SU-DHL-6 (cell line): ENCODE data around the gene TMEM161A.

Experiments
- H2AFZ ChIP-seq: fragments of 200-600 bp; sonication (generic); 2 replicates; pipeline ENCODE4 v1.6.1; 2014; ENCODE audit warnings: low read depth, mild to moderate bottlenecking, moderate library complexity, mixed read lengths, antibody characterized with exemption, low read length; ENCODE audit not compliant: severe bottlenecking
- H3F3A ChIP-seq: fragments of 200-600 bp; shearing (Covaris generic); 2 replicates; pipeline ENCODE4 v1.6.0; 2016; ENCODE audit warnings: antibody characterized with exemption, mild to moderate bottlenecking; ENCODE audit not compliant: insufficient read depth
- H3K27ac ChIP-seq: fragments of 200-600 bp; sonication (generic); 2 replicates; pipeline ENCODE4 v1.5.1; 2016; ENCODE audit warnings: low read depth, mild to moderate bottlenecking, low read length, moderate library complexity, mixed read lengths
- H3K27me3 ChIP-seq: fragments of 200-600 bp; sonication (generic), shearing (Covaris generic); 2 replicates; pipeline ENCODE4 v1.6.0; 2014; ENCODE audit warnings: mild to moderate bottlenecking, low read length
- H3K36me3 ChIP-seq: fragments of 200-600 bp; sonication (generic); 2 replicates; pipeline ENCODE4 v1.6.1; 2014; ENCODE audit warnings: mild to moderate bottlenecking, low read length, mixed read lengths
- H3K4me2 ChIP-seq: fragments of 300-600, 200-600 bp; shearing (Covaris generic), sonication (generic); 2 replicates; pipeline ENCODE4 v1.6.0; 2014; ENCODE audit warnings: low read length, low read depth, mild to moderate bottlenecking; ENCODE audit not compliant: poor library complexity, severe bottlenecking
- H3K4me3 ChIP-seq: fragments of 200-600 bp; sonication (generic); 2 replicates; pipeline ENCODE4 v1.5.1; 2014; ENCODE audit warnings: antibody characterized with exemption, low read length, mild to moderate bottlenecking, mixed read lengths; ENCODE audit not compliant: insufficient read depth, poor library complexity, severe bottlenecking
- H3K79me2 ChIP-seq: fragments of 200-600 bp; sonication (generic); 2 replicates; pipeline ENCODE4 v1.6.1; 2014; ENCODE audit warnings: mild to moderate bottlenecking, low read length, moderate library complexity; ENCODE audit not compliant: insufficient read depth
- H3K9ac ChIP-seq: fragments of 200-600 bp; sonication (generic); 2 replicates; pipeline ENCODE4 v1.7.0; 2014; ENCODE audit warnings: mild to moderate bottlenecking, low read length
- H3K9me2 ChIP-seq: fragments of 200-600 bp; sonication (generic); replicated peaks from 2 replicates; pipeline ENCODE4 v1.6.1; 2014; ENCODE audit warnings: low read length; ENCODE audit not compliant: insufficient read depth
- H3K9me3 ChIP-seq: fragments of 200-600 bp; sonication (generic); 2 replicates; pipeline ENCODE4 v1.6.1; 2014; ENCODE audit warnings: low read length, mixed read lengths; ENCODE audit not compliant: insufficient read depth
- H4K20me1 ChIP-seq: fragments of 200-600 bp; sonication (generic); 2 replicates; pipeline ENCODE4 v1.6.1; 2014; ENCODE audit warnings: low read depth, mild to moderate bottlenecking, antibody characterized with exemption, low read length, moderate library complexity, mixed read lengths
- CTCF ChIP-seq: fragments of 200-600 bp; sonication (generic); IDR thresholded peaks from one replicate; pipeline ENCODE4 v1.5.1; 2017; ENCODE audit warnings: antibody characterized with exemption, mild to moderate bottlenecking, low read length, moderate library complexity; ENCODE audit not compliant: insufficient read depth, poor library complexity, severe bottlenecking
- EZH2phosphoT487 ChIP-seq: fragments of 200-600 bp; sonication (generic), shearing (Covaris generic); conservative IDR thresholded peaks from 2 replicates; pipeline ENCODE4 v1.6.1; 2018; ENCODE audit warnings: mild to moderate bottlenecking, antibody characterized with exemption, low read length, moderate library complexity, mixed read lengths

The TMEM161A gene

GRCh38 chr19:19098703-19099632, 39.3 kb downstream of the TMEM161A start:
- no peaks in the 10 kb centered on the region for H3K36me3 ChIP-seq
- H3K27ac ChIP-seq: no peak overlapping the region
- H3K4me3 ChIP-seq: no peak overlapping the region
- H3F3A ChIP-seq: no peaks in the 10 kb centered on the region
- TF ChIP-seq CTCF: no peak
- TF ChIP-seq EZH2phosphoT487: no peak
- H3K9me2 ChIP-seq: no peaks in the 10 kb centered on the region
- H3K4me2 ChIP-seq: no peak overlapping the region
- no peak overlapping the region for H2AFZ ChIP-seq
- no peaks in the 10 kb centered on the region for H3K27me3 ChIP-seq
- no peaks in the 10 kb centered on the region for H3K9me3 ChIP-seq
- no peaks in the 10 kb centered on the region for H4K20me1 ChIP-seq
- H3K79me2 ChIP-seq: no peaks in the 10 kb centered on the region
- H3K9ac ChIP-seq: no peak overlapping the region

GRCh38 chr19:19098084-19098702, 40.1 kb downstream of the TMEM161A start:
- TF ChIP-seq EZH2phosphoT487 (no peak), CTCF (no peak)
- Histone ChIP-seq H3F3A (no peaks in the 10 kb centered on the region), H3K27me3 (no peaks in the 10 kb centered on the region), H4K20me1 (no peaks in the 10 kb centered on the region), H3K9me2 (no peaks in the 10 kb centered on the region), H3K27ac (no peak overlapping the region), H3K4me3 (no peak overlapping the region), H3K36me3 (no peaks in the 10 kb centered on the region), H3K79me2 (no peaks in the 10 kb centered on the region), H3K9ac (no peak overlapping the region), H2AFZ (no peak overlapping the region), H3K9me3 (no peaks in the 10 kb centered on the region), H3K4me2 (no peak overlapping the region)

GRCh38 chr19:19096641-19097627, 41.3 kb downstream of the TMEM161A start:
- Histone ChIP-seq H3K27ac (no peak overlapping the region), H2AFZ (no peak overlapping the region), H3K4me2 (no peak overlapping the region)

More at GRCh38 chr19:19096641-19097627, 41.3 kb downstream of the TMEM161A start:
- no peaks in the 10 kb centered on the region for H3K9me2 ChIP-seq
- no peaks in the 10 kb centered on the region for H3K36me3 ChIP-seq
- H3K27me3 ChIP-seq: no peaks in the 10 kb centered on the region
- no peaks in the 10 kb centered on the region for H3K9me3 ChIP-seq
- H3K9ac ChIP-seq: no peak overlapping the region
- no peaks in the 10 kb centered on the region for H3F3A ChIP-seq
- TF ChIP-seq CTCF (no peak), EZH2phosphoT487 (no peak)
- no peaks in the 10 kb centered on the region for H3K79me2 ChIP-seq
- no peaks in the 10 kb centered on the region for H4K20me1 ChIP-seq
- H3K4me3 ChIP-seq: no peak overlapping the region
